Natural killer cell treated with Interleukin-12 subunit alpha and Interleukin-12 subunit beta and Interleukin-15 and Interleukin-18, amount 100 ng/mL, for 72 hours (primary cell): ENCODE measurements around the gene IRAK2. TPM values are rescaled to one million over a fixed set of nuclear protein-coding genes. Genes with fewer than 3 reads are reported as not detected.

Source experiments
- ATAC-seq, 2 donors: fragments of 150-1000 bp; cut with Tn5 transposase in 1 of 2; sonication (Bioruptor Pico), chemical (Tn5 transposase) in 1 of 2; 2 replicates each; pipeline ENCODE4 v1.10.0; 2021
- DNase-seq: peaks from one replicate; pipeline ENCODE4 v3.0.0; 2022; ENCODE audit warnings: low spot score
- H3K27ac Mint-ChIP-seq, 2 donors: 1 replicate in 1 of 2; 2 replicates in 1 of 2; pipeline ENCODE4 v1.8.0; 2022; ENCODE audit warnings: mixed read lengths in 2 of 2, mild to moderate bottlenecking in 1 of 2, moderate library complexity in 1 of 2
- H3K27me3 Mint-ChIP-seq, 2 donors: 1 replicate in 1 of 2; 2 replicates in 1 of 2; pipeline ENCODE4 v1.8.0; 2022; ENCODE audit warnings: mixed read lengths in 2 of 2
- H3K36me3 Mint-ChIP-seq: one replicate; pipeline ENCODE4 v1.8.0; 2022; ENCODE audit warnings: mixed read lengths
- H3K4me1 Mint-ChIP-seq, 2 donors: 1 replicate in 1 of 2; 2 replicates in 1 of 2; pipeline ENCODE4 v1.8.0; 2022; ENCODE audit warnings: low read depth in 2 of 2, mixed read lengths in 2 of 2, mild to moderate bottlenecking in 1 of 2
- H3K4me3 Mint-ChIP-seq: one replicate; pipeline ENCODE4 v1.8.0; 2022; ENCODE audit warnings: mixed read lengths
- H3K9me3 Mint-ChIP-seq: 2 replicates; pipeline ENCODE4 v1.8.0; 2022; ENCODE audit warnings: mixed read lengths
- total RNA-seq, 2 donors: library from RNA; stranded (reverse); gene quantifications; one replicate each; pipeline ENCODE4 v1.2.3, GENCODE V29; 2022

IRAK2 gene
- total RNA-seq, 2 donors from 2014 or later = 35.1 to 78.4 TPM

DNA sequence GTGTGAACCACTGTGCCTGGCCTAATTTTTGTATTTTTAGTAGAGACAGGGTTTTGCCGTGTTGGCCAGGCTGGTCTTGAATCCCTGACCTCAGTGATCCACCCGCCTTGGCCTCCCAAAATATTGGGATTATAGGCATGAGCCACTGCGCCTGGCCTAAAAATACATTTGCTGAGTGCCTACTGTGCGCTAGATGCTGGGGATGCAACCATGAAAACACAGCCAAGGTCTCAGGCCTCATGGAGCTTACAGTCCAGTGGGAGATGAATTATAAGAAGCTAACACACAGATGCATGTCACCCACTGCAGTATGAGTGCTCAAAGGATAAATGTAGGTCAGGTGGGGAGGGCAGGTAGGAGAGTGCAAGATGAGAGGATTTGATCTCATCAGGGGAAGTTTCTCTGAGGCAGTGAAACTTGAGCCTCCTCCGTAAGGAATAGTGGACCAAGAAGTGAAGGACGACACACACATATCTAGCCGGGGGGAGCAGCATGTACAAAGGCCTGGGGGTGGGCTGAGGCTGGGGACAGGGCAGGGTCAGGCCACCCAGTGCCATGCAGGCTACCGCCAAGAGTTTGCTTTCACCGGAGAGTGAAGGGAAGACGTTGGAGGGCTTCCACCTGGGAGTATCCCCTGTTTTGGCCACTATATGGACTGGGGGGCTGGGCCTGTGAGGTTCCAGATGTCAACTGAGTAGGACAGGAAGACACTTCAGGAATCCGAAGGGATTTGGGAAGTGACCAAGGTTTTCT, 24.3 kb downstream of the IRAK2 start:
- Mint-ChIP-seq H3K27ac (peak overlapping the region; percentile 97 to 98), H3K27me3 (no peaks in the 10 kb centered on the region), H3K36me3 (peaks cover 26% of the 10 kb centered on the region), H3K4me1 (peaks cover 77 to 86% of the 10 kb centered on the region in 2 donors), H3K9me3 (no peaks in the 10 kb centered on the region), H3K4me3 (peak overlapping the region; percentile 72)
- peak in 1 of 2 donors; percentile 44 for ATAC-seq
- DNase-seq = no peak

DNA sequence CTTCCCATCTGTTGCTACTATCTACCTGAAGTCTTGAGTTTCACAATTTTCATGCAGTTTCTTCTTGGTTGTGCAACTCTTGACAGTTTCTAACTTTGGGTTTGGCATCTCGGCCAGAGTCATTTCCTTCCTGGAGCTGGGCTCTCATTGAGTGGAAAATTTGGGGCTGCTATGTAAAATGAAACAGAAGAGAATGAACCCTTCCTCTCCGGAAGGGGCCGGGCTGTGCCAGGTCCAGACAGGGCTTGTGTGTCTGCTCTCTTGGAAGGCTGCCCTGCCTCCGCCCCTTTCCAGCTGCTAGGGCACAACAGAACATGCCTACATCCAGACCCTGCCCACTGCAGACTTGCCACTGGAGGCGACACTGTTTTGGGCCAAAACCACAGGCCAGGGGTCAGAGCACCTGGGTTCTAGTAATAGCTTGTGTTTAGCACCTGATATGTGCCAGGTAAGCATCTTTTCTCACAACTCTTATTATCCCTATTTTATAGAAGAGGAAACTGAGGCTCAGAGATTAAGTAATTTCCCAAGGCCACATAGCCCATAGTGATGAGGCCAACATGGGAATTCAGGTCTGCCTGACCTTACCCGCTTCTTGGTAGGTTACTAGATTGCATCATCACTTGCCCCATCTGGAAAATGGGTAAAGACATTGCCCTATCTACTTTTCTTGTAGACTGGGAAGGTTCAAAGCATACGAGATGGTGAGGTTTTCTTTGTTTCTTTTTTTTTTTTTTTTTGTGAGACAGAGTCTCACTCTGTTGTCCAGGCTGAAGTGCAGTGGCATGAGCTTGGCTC, 25.0 kb downstream of the IRAK2 start:
- peak overlapping the region; percentile 97 to 98 for H3K27ac Mint-ChIP-seq
- no peaks in the 10 kb centered on the region for H3K27me3 Mint-ChIP-seq
- DNase-seq (peak; percentile 93), ATAC-seq (peak; percentile 81 to 87)
- peaks cover 26% of the 10 kb centered on the region for H3K36me3 Mint-ChIP-seq
- no peaks in the 10 kb centered on the region for H3K9me3 Mint-ChIP-seq
- peaks cover 79 to 88% of the 10 kb centered on the region in 2 donors for H3K4me1 Mint-ChIP-seq
- peak overlapping the region; percentile 72 for H3K4me3 Mint-ChIP-seq

GRCh38 chr3:10192953-10193691, 28.4 kb downstream of the IRAK2 start:
- ATAC-seq (peak in 1 of 2 donors; percentile 14), DNase-seq (no peak)
- Mint-ChIP-seq H3K4me3 (peak overlapping the region; percentile 83), H3K27ac (peak overlapping the region; percentile 97 to 98), H3K27me3 (no peaks in the 10 kb centered on the region), H3K36me3 (peaks cover 12% of the 10 kb centered on the region), H3K9me3 (no peaks in the 10 kb centered on the region), H3K4me1 (peaks cover 77 to 78% of the 10 kb centered on the region in 2 donors)

DNA sequence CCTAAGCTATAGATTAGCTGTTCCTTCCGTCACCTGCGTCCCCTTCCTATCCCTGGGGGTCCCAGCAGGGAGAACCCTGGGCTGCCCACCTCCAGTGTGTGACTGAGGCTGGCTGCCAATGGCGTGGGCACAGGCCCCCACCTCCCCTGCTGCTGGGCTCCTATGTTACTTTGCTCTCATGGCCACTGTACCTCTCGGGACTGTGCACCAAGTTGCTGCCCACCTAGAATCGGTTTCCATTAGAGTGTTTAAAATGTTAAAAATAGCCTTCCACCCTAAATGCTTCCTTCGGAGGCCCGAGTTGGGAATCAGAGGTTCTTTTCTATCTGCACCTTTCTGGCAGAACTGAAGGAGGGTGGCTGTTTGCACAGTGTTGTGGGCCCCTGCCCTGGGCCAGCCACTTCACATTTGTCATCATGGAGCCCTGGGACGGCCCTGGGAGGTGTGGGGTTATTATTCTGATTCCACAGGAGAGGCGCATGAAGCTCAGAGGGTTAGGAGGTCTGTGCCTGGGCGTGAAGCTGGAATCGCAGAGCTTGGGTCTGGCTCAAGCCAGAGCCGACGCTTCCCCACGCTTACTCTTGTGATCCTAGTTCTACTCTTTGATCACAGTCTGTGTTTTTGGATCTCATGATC, 29.1 kb downstream of the IRAK2 start:
- no peak for ATAC-seq
- Mint-ChIP-seq H3K4me3 (peak overlapping the region; percentile 83), H3K27me3 (no peaks in the 10 kb centered on the region), H3K27ac (peak overlapping the region; percentile 97 to 98), H3K4me1 (peaks cover 81 to 82% of the 10 kb centered on the region in 2 donors), H3K9me3 (no peaks in the 10 kb centered on the region), H3K36me3 (peaks cover 10% of the 10 kb centered on the region)
- no peak for DNase-seq

GRCh38 chr3:10194328-10195071, 29.8 kb downstream of the IRAK2 start:
- DNase-seq (peak; percentile 86), ATAC-seq (peak; percentile 52 to 65)
- peaks cover 81 to 82% of the 10 kb centered on the region in 2 donors for H3K4me1 Mint-ChIP-seq
- peak overlapping the region; percentile 97 to 98 for H3K27ac Mint-ChIP-seq
- no peaks in the 10 kb centered on the region for H3K9me3 Mint-ChIP-seq
- H3K27me3 Mint-ChIP-seq = no peaks in the 10 kb centered on the region
- H3K4me3 Mint-ChIP-seq = peak overlapping the region; percentile 83
- H3K36me3 Mint-ChIP-seq = peaks cover 6% of the 10 kb centered on the region

DNA sequence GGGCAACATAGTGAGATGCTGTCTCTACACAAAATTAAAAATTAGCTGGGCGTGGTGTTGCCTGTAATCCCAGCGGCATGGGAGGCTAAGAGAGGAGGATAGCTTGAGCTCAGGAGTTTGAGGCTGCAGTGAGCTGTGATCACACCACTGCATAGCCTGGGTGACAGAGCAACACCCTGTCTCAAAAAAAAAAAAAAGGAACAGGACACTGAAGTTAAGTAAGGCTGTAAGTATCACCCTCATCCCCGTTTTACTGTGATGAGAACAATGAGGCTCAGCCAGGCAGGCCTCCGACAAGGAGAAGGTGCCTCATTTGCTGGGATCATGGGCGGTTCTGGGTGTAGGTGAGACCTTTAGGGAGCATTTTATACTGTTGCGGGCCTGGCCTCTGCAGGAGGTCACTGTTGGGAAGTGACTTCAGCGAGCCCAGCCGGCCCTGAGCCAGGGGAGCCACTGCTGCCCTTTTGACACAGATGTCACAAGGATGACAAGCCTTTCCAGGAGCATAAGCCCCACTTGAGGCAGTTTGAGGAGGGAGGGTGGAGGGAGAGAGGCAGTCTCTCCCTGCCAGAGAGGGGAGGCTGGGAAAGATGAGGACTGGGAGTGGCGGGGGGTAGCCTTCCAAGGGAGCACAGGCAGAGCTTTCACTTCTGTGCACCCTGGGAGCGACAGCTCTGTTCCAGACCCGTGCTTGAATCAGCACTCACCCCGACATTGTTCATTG, 30.8 kb downstream of the IRAK2 start:
- ATAC-seq (no peak), DNase-seq (no peak)
- Mint-ChIP-seq H3K27ac (peak overlapping the region; percentile 97 to 98), H3K4me1 (peaks cover 74% of the 10 kb centered on the region in 2 donors), H3K36me3 (peaks cover 6% of the 10 kb centered on the region), H3K27me3 (no peaks in the 10 kb centered on the region), H3K4me3 (peak overlapping the region; percentile 83), H3K9me3 (no peaks in the 10 kb centered on the region)

DNA sequence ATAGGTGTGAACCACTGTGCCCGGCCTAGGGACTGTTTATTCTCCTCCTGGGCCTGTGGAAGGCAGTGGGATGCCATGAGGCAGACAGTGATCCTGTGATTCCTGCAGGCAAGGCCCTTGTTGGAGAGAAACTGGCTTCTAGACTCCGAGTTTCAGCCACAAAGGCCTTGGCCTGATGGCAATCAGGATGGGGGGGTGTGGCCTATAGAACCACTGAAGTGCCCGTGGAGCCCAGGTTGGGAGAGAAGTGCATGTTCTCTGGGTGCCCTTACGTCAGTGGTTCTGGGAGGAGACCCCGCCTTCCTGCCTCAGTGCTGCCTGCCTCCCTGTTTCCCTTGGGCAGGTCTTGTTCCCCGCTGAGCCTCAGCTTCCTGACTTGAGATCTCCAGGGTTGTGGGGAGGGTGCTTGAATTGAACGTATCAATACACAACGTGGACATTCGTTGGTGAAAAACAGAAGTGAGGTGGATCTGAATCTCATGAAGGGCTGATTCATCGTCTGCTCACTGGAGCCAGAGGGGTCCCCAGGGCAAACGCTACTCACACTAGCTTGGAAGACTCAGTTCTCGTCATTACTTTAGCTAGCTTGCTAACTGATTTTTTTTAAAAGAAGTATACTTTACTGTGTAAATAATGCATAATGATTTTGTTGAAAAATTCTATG, 31.8 kb downstream of the IRAK2 start:
- Mint-ChIP-seq H3K27ac (peak overlapping the region; percentile 97 to 98), H3K4me3 (peak overlapping the region; percentile 83)

GRCh38 chr3:10198226-10198625, 33.5 kb downstream of the IRAK2 start:
- Mint-ChIP-seq H3K9me3 (no peaks in the 10 kb centered on the region), H3K4me1 (peaks cover 66 to 67% of the 10 kb centered on the region in 2 donors), H3K27ac (peak overlapping the region; percentile 97 to 98), H3K36me3 (peaks cover 13% of the 10 kb centered on the region), H3K27me3 (no peaks in the 10 kb centered on the region), H3K4me3 (peak overlapping the region; percentile 82)
- DNase-seq (no peak), ATAC-seq (no peak)

More for the DNA sequence above, 31.8 kb downstream of the IRAK2 start:
- DNase-seq = no peak
- Mint-ChIP-seq H3K36me3 (peaks cover 10% of the 10 kb centered on the region), H3K9me3 (no peaks in the 10 kb centered on the region), H3K27me3 (no peaks in the 10 kb centered on the region), H3K4me1 (peaks cover 73 to 74% of the 10 kb centered on the region in 2 donors)
- no peak for ATAC-seq

DNA sequence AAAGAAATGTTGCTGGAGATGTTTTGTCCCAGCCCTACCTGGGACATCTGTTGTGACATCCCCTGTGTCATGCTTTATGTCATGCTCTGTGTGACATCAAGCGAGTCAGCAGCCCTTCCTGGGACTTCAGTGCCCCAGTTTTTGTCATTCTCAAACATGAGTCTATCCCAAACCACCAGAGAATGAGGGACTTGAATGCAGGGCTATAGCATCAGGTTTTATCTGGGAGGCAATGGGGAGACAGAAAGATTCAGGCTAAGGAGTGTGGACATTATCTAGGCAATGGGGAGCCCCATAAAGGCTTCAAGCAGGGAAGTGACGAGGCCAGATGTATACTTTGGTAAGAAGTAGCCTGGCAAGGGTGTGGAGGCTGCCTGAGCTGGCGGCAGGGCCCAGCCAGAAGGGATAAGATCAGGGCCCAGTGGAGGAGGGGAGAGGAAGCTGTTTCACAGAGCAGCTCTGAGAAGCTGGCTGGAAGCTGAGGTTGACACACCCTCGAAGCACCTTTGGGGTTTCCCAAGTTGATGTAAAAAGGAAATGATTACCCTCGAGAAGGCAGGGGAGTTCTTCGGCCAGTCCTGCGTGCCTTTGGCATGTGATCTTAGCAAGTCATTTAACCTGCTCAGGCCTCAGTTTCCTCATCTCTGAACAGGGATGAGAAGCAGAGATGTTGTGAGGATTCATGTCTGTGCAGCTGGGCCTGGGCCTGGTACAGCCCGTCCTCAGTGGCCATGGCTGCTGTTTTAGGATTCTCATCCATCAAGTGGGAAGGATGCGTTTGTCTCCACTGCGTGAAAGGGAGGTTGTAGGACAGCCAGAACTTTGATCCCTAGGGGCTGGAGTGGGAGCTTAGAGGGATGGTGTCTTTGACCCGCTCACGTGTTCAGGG, 34.3 kb downstream of the IRAK2 start:
- DNase-seq (peak; percentile 89), ATAC-seq (peak; percentile 89 to 92)

DNA sequence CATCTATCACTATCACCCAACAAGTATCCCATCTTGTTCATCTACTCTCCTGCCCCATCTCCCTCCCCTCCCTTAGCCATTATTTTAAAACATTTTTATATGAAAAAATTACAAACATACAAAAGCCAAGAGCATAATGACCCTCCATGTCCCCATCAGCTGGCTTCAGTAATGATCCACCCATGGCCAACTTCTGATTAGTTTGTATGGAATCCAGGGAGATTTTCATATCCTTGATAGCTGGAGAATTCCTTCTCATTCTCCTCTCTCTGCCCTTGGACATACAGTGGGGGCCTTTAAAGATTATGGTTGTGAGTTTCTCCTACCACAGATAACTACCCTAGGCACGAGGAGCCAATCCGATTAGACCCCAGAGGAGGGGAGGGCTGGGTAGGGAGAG, 40.2 kb downstream of the IRAK2 start:
- H3K27ac Mint-ChIP-seq = peak overlapping the region in 1 of 2 donors; percentile 97

More for the DNA sequence above, 34.3 kb downstream of the IRAK2 start:
- no peaks in the 10 kb centered on the region for H3K27me3 Mint-ChIP-seq
- peak overlapping the region; percentile 97 to 98 for H3K27ac Mint-ChIP-seq
- peak overlapping the region; percentile 82 for H3K4me3 Mint-ChIP-seq
- H3K4me1 Mint-ChIP-seq = peaks cover 60 to 64% of the 10 kb centered on the region in 2 donors
- H3K9me3 Mint-ChIP-seq = no peaks in the 10 kb centered on the region
- peaks cover 13% of the 10 kb centered on the region for H3K36me3 Mint-ChIP-seq

More for the DNA sequence above, 40.2 kb downstream of the IRAK2 start:
- ATAC-seq (no peak), DNase-seq (no peak)
- Mint-ChIP-seq H3K27me3 (no peaks in the 10 kb centered on the region), H3K36me3 (peaks cover 27% of the 10 kb centered on the region), H3K4me3 (no peak overlapping the region), H3K4me1 (peaks cover 28 to 37% of the 10 kb centered on the region in 2 donors), H3K9me3 (no peaks in the 10 kb centered on the region)
